Bone marrow (tissue), 2 donors: ENCODE measurements around the gene NLRC4.
"Not testable (repeated sequence)": the region's sequence is repeated elsewhere in the genome, so short reads cannot be mapped to it uniquely, and the experiment has no call there.

Experiments
- DNase-seq, 2 donors: peaks; one replicate each; lab custom pipeline; 2025; lab: John Stamatoyannopoulos, UW

NLRC4 gene

GRCh38 chr2:32264422-32265105 lies at the start of gene NLRC4:
Gene NLRC4, minus strand, starts transcription at chr2:32264886. Its CDS starts 8,111 bp downstream, at chr2:32256775.
- DNase-seq = peak in 1 of 2 donors; percentile 89

- no peak for DNase-seq
Observed at GRCh38 chr2:32310577-32310976, 45.9 kb upstream of the NLRC4 start.

GRCh38 chr2:32293966-32294562 lies 29.4 kb upstream of the NLRC4 start:
- not testable (repeated sequence) for DNase-seq

- DNase-seq = not testable (repeated sequence)
Observed at GRCh38 chr2:32293493-32293892, 28.8 kb upstream of the NLRC4 start.

GRCh38 chr2:32291746-32292145 lies 27.1 kb upstream of the NLRC4 start:
- no peak for DNase-seq

- no peak for DNase-seq
Observed at GRCh38 chr2:32290000-32290339, 25.3 kb upstream of the NLRC4 start.

GRCh38 chr2:32289165-32289999 lies 24.7 kb upstream of the NLRC4 start:
- DNase-seq = peak in 1 of 2 donors; percentile 41

- peak in 1 of 2 donors; percentile 20 for DNase-seq
Observed at GRCh38 chr2:32284321-32284720, 19.6 kb upstream of the NLRC4 start.

GRCh38 chr2:32278478-32278853 lies 13.8 kb upstream of the NLRC4 start:
- DNase-seq = no peak

- peak; percentile 73 to 94 for DNase-seq
Observed at GRCh38 chr2:32277674-32278477, 13.2 kb upstream of the NLRC4 start, which contains the start of gene YIPF4. Gene YIPF4, plus strand, starts transcription at chr2:32277904. Its CDS starts 252 bp downstream, at chr2:32278156.

GRCh38 chr2:32277363-32277673 lies 12.6 kb upstream of the NLRC4 start:
- DNase-seq = no peak

GRCh38 chr2:32275790-32276189 lies 11.1 kb upstream of the NLRC4 start:
- DNase-seq = not testable (repeated sequence)

GRCh38 chr2:32274289-32274688 lies 9.6 kb upstream of the NLRC4 start:
- no peak for DNase-seq

- no peak for DNase-seq
Observed at GRCh38 chr2:32272279-32272678, 7.6 kb upstream of the NLRC4 start.

GRCh38 chr2:32271063-32271462 lies 6.4 kb upstream of the NLRC4 start:
- DNase-seq = no peak

GRCh38 chr2:32262105-32262504 lies 2.6 kb downstream of the NLRC4 start:
- DNase-seq = peak in 1 of 2 donors; percentile 88

GRCh38 chr2:32260376-32260775 lies 4.3 kb downstream of the NLRC4 start:
- DNase-seq = no peak

GRCh38 chr2:32258242-32258641 lies 6.4 kb downstream of the NLRC4 start:
- no peak for DNase-seq

GRCh38 chr2:32250290-32250689 lies 14.4 kb downstream of the NLRC4 start:
- DNase-seq = no peak

GRCh38 chr2:32249731-32250236 lies 14.9 kb downstream of the NLRC4 start:
- no peak for DNase-seq

GRCh38 chr2:32248299-32248698 lies 16.4 kb downstream of the NLRC4 start:
- DNase-seq = no peak

GRCh38 chr2:32246911-32247310 lies 17.8 kb downstream of the NLRC4 start:
- no peak for DNase-seq
